ENCODE results near the gene CBLC. TPM values are rescaled to one million over a fixed set of nuclear protein-coding genes. Genes with fewer than 3 reads are reported as not detected.

CBLC gene
- total RNA-seq, 1 experiment from 2014 or later, result 53.6 TPM

DNA sequence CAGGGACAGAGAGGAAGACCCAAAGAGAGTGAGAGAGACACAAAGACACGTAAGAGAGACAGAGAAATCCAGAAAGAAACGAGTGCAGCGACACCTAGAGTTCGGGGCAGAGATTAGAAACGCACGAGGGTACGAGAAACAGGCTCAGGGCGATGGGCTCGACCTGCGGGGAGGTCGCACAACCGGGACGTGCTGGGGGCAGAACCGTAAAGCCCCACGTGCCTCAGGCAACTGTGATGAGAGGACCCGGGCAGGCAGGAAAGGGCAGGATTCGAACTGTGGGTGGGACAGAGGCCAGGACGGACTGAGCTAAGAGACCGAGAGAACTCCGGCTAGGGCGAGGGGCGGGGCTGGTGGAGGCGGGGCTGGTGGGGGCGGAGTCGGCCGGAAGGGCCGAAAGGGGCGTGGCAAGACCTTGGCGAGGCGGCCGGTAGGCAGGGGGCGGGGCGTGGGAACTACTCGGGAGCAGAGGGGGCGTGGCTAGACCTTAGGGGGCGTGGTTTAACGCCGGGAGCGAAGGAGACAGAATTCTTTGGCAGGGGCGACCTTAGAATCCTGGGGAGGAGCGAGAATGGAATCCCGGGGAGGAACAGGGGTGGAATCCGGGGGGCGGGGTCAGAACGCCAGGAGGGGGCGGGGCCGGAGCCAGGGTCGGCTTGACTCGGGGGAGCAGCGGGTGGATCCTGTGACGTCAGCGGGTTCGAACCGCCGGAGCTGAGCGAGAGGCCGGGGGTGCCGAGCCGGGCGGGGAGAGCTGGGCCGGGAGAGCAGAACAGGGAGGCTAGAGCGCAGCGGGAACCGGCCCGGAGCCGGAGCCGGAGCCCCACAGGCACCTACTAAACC is 68.1 kb downstream of the CBLC start, which contains the start of gene NECTIN2:
Gene NECTIN2 (plus strand): TSS at position 686 of the 843 bp plus-strand sequence. CDS start 229 bp downstream, outside the sequence.
- POLR2A ChIA-PET (ENCODE audit: unreplicated experiment), result interaction anchor here (0.5 to 1.0 kb wide), 11 partner anchors 38 to 1177 kb away, joined by 3 to 36 read pairs (median 9); partner anchors contain the start of gene DMPK
- no TSS peak for BruUV-seq (replicated peaks)

DNA sequence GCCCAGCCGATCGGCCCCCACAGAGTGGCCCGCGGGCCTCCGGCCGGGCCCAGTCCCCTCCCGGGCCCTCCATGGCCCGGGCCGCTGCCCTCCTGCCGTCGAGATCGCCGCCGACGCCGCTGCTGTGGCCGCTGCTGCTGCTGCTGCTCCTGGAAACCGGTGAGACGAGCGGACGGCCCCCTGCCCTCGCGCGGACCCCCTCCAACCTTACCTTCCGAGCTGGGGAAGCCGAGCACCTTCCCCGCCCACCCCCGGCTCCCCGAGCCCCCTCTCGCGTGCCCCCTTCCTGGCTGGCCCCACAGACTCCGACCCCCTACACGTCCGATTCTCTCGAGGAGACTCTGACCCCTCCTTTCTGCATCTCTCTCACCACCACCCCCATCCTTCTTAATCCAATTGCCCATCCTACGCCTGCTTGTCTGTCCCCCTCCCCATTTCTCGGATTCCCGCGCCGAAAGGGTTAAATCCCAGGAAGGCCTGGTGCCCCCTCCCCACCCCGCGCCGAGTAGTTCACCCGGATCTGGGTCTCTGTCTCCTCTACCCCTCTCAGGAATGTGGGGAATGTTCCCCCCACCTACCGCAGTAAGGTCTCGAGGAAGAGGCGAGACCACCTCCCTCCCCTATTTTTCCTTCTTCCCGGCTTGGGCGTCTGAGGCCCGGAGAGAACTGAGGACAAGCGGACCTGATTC is 68.9 kb downstream of the CBLC start:
- Histone ChIP-seq H3K79me2 (ENCODE audit: low read depth) (peaks cover 53% of the 10 kb centered on the region), H3K27me3 (ENCODE audit: insufficient read depth, low read depth) (no peaks in the 10 kb centered on the region), H4K20me1 (ENCODE audit: insufficient read depth) (peaks cover 32% of the 10 kb centered on the region), H3K4me2 (peak overlapping the region; percentile 91), H2AFZ (peak overlapping the region; percentile 73; the same call in 1 of the 2 replicates), H3K36me3 (ENCODE audit: low read depth) (no peaks in the 10 kb centered on the region), H3F3A (ENCODE audit: insufficient read depth, low read depth) (peaks cover 40% of the 10 kb centered on the region), H3K27ac (peak overlapping the region; percentile 77), H3K4me1 (replicated peaks; ENCODE audit: insufficient read depth) (peaks cover 17% of the 10 kb centered on the region), H3K9me2 (ENCODE audit: insufficient read depth) (no peaks in the 10 kb centered on the region), H3K4me3 (peak overlapping the region; percentile 72), H3K9me3 (ENCODE audit: insufficient read depth, low read depth) (no peaks in the 10 kb centered on the region)
- DNase-seq, result peak in 1 of 2 experiments; percentile 20
- TF ChIP-seq, protein P1, sequence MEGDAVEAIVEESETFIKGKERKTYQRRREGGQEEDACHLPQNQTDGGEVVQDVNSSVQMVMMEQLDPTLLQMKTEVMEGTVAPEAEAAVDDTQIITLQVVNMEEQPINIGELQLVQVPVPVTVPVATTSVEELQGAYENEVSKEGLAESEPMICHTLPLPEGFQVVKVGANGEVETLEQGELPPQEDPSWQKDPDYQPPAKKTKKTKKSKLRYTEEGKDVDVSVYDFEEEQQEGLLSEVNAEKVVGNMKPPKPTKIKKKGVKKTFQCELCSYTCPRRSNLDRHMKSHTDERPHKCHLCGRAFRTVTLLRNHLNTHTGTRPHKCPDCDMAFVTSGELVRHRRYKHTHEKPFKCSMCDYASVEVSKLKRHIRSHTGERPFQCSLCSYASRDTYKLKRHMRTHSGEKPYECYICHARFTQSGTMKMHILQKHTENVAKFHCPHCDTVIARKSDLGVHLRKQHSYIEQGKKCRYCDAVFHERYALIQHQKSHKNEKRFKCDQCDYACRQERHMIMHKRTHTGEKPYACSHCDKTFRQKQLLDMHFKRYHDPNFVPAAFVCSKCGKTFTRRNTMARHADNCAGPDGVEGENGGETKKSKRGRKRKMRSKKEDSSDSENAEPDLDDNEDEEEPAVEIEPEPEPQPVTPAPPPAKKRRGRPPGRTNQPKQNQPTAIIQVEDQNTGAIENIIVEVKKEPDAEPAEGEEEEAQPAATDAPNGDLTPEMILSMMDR (conservative IDR thresholded peaks at IDR 0.05), result no peak
- TF ChIP-seq EZH2 (IDR thresholded peaks at IDR 0.05; ENCODE audit: low read depth), result no peak
- CTCF ChIA-PET, result interaction anchor here (1.0 kb wide), 1 partner anchor 57 kb away, joined by 3 read pairs; no protein-coding TSS in a partner anchor
- intact Hi-C loops (cut with micrococcal nuclease; ENCODE audit: unreplicated experiment), result loop anchor here (1.0 to 5.0 kb wide), 3 partner anchors 44 to 259 kb away; partner anchors contain the start of gene CLPTM1
- TSS peak; percentile 68 for BruUV-seq (replicated peaks)
- POLR2A ChIA-PET (ENCODE audit: unreplicated experiment), result interaction anchor here (0.6 to 0.7 kb wide), 2 partner anchors 55 to 325 kb away, joined by 3 read pairs; no protein-coding TSS in a partner anchor

More for the DNA sequence above, 68.1 kb downstream of the CBLC start, which contains the start of gene NECTIN2:
- CTCF ChIA-PET, result interaction anchor here (0.5 to 1.0 kb wide), 13 partner anchors 28 to 269 kb away, joined by 3 to 30 read pairs (median 4); no protein-coding TSS in a partner anchor
- Histone ChIP-seq H3K4me1 (replicated peaks; ENCODE audit: insufficient read depth) (peaks cover 17% of the 10 kb centered on the region), H3K4me3 (peak within 1 kb of the TSS; percentile 83), H3K27ac (peak within 1 kb of the TSS; percentile 86), H3K4me2 (peak within 1 kb of the TSS; percentile 91), H3K27me3 (ENCODE audit: insufficient read depth, low read depth) (no peaks in the 10 kb centered on the region), H2AFZ (peak within 1 kb of the TSS; percentile 88), H4K20me1 (ENCODE audit: insufficient read depth) (peaks cover 28% of the 10 kb centered on the region), H3K79me2 (ENCODE audit: low read depth) (peaks cover 45% of the 10 kb centered on the region), H3K9me3 (ENCODE audit: insufficient read depth, low read depth) (no peaks in the 10 kb centered on the region), H3K9me2 (ENCODE audit: insufficient read depth) (no peaks in the 10 kb centered on the region), H3K36me3 (ENCODE audit: low read depth) (no peaks in the 10 kb centered on the region), H3F3A (ENCODE audit: insufficient read depth, low read depth) (peaks cover 40% of the 10 kb centered on the region)
- DNase-seq, result peak; percentile 93 to 100
- no peak for TF ChIP-seq EZH2 (IDR thresholded peaks at IDR 0.05; ENCODE audit: low read depth)
- TF ChIP-seq, protein P1 (conservative IDR thresholded peaks at IDR 0.05), result peak; percentile 93
- intact Hi-C loops (cut with micrococcal nuclease; ENCODE audit: unreplicated experiment), result loop anchor here (1.0 to 5.0 kb wide), 5 partner anchors 61 to 259 kb away; partner anchors contain the start of gene CLPTM1

Measured in PC-9 (cell line).